ENCODE data around the gene PREX1. TPM values are rescaled to one million over a fixed set of nuclear protein-coding genes. Genes with fewer than 3 reads are reported as not detected.

The PREX1 gene
- total RNA-seq, 1 donor from 2014 or later = 20.4 TPM

Other genes with a start within 250 kb of the PREX1 start
- 18.3 TPM for gene ARFGEF2, start 93.7 kb upstream of the PREX1 start, total RNA-seq
- gene CSE1L, start 218.3 kb upstream of the PREX1 start, total RNA-seq = 59.5 TPM

All from skeletal muscle tissue (tissue), 1 donor.